ENCODE results near the gene EIF2S3.
"Not testable (repeated sequence)": the region's sequence is repeated elsewhere in the genome, so short reads cannot be mapped to it uniquely, and the experiment has no call there.

The EIF2S3 gene

GRCh38 chrX:24025741-24026403 lies 28.9 kb upstream of the EIF2S3 start:
- TF ChIP-seq, protein P1, sequence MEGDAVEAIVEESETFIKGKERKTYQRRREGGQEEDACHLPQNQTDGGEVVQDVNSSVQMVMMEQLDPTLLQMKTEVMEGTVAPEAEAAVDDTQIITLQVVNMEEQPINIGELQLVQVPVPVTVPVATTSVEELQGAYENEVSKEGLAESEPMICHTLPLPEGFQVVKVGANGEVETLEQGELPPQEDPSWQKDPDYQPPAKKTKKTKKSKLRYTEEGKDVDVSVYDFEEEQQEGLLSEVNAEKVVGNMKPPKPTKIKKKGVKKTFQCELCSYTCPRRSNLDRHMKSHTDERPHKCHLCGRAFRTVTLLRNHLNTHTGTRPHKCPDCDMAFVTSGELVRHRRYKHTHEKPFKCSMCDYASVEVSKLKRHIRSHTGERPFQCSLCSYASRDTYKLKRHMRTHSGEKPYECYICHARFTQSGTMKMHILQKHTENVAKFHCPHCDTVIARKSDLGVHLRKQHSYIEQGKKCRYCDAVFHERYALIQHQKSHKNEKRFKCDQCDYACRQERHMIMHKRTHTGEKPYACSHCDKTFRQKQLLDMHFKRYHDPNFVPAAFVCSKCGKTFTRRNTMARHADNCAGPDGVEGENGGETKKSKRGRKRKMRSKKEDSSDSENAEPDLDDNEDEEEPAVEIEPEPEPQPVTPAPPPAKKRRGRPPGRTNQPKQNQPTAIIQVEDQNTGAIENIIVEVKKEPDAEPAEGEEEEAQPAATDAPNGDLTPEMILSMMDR (IDR thresholded peaks at IDR 0.05; ENCODE audit: low read length, missing control alignments): no peak
- peak overlapping the region; percentile 65 for H3K4me3 ChIP-seq (replicated peaks; ENCODE audit: low read depth, low read length)
- DNase-seq (ENCODE audit: low read depth): peak; percentile 86

DNA sequence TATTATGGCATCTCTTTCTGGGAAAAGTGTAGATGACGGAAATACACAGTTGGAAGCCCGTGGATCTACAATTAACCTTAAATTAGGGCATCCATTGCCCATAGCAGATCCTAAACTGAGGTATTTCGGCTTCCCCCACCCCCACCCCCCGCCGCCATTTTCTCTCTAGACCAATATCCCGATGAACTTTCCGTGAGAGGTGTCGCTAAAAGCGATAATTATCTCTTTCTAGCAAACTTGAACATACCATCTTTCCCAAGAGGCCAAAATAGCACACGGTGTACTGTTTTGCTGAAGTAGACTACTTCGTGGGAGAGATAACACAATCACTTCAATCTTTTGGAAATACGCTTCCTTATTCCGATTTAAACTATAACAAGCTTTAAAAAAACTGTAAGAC lies 28.3 kb upstream of the EIF2S3 start:
- peak overlapping the region; percentile 65 for H3K4me3 ChIP-seq (replicated peaks; ENCODE audit: low read depth, low read length)
- peak; percentile 20 for DNase-seq (ENCODE audit: low read depth)
- TF ChIP-seq, protein P1 (IDR thresholded peaks at IDR 0.05; ENCODE audit: low read length, missing control alignments): no peak

GRCh38 chrX:24027086-24027485 lies 27.7 kb upstream of the EIF2S3 start, which contains the start of gene KLHL15:
TSS of gene KLHL15 (minus strand) at chrX:24027186. CDS start at chrX:24006693, 20,493 bp downstream.
- TF ChIP-seq, protein P1 (IDR thresholded peaks at IDR 0.05; ENCODE audit: low read length, missing control alignments): no peak
- peak within 1 kb of the TSS; percentile 65 for H3K4me3 ChIP-seq (replicated peaks; ENCODE audit: low read depth, low read length)
- DNase-seq (ENCODE audit: low read depth): no peak

GRCh38 chrX:24027985-24028384 lies 26.8 kb upstream of the EIF2S3 start:
- no peak overlapping the region for H3K4me3 ChIP-seq (replicated peaks; ENCODE audit: low read depth, low read length)
- DNase-seq (ENCODE audit: low read depth): no peak
- TF ChIP-seq, protein P1 (IDR thresholded peaks at IDR 0.05; ENCODE audit: low read length, missing control alignments): no peak

DNA sequence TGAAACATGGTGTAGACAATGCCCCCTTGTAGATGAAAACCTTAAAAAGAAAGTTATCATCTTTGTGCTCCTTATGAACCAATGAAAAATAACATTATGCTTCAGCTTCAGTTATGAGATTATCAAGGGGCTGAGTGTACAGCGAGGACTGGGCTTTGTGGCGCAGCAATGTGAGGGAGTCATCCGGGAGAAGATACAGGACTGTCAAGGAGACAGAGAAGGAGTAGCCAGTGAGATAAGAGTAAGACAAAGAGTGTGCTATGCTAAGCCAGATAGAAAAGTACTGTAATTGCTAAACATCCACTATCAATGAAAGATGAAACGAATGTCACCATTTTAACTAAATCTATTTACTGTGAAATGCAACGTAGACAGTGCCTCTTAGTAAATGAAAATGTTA lies 24.2 kb upstream of the EIF2S3 start:
- DNase-seq (ENCODE audit: low read depth): peak; percentile 26
- TF ChIP-seq, protein P1 (IDR thresholded peaks at IDR 0.05; ENCODE audit: low read length, missing control alignments): no peak
- H3K4me3 ChIP-seq (replicated peaks; ENCODE audit: low read depth, low read length): no peak overlapping the region

GRCh38 chrX:24034485-24034884 lies 20.3 kb upstream of the EIF2S3 start:
- DNase-seq (ENCODE audit: low read depth): no peak
- no peak overlapping the region for H3K4me3 ChIP-seq (replicated peaks; ENCODE audit: low read depth, low read length)
- TF ChIP-seq, protein P1 (IDR thresholded peaks at IDR 0.05; ENCODE audit: low read length, missing control alignments): no peak

GRCh38 chrX:24037729-24038128 lies 17.0 kb upstream of the EIF2S3 start:
- no peak for DNase-seq (ENCODE audit: low read depth)
- no peak overlapping the region for H3K4me3 ChIP-seq (replicated peaks; ENCODE audit: low read depth, low read length)
- TF ChIP-seq, protein P1 (IDR thresholded peaks at IDR 0.05; ENCODE audit: low read length, missing control alignments): no peak

GRCh38 chrX:24046060-24046459 lies 8.7 kb upstream of the EIF2S3 start:
- H3K4me3 ChIP-seq (replicated peaks; ENCODE audit: low read depth, low read length); DNase-seq (ENCODE audit: low read depth): not testable (repeated sequence)

GRCh38 chrX:24049643-24050042 lies 5.1 kb upstream of the EIF2S3 start:
- not testable (repeated sequence) for H3K4me3 ChIP-seq (replicated peaks; ENCODE audit: low read depth, low read length); DNase-seq (ENCODE audit: low read depth)

DNA sequence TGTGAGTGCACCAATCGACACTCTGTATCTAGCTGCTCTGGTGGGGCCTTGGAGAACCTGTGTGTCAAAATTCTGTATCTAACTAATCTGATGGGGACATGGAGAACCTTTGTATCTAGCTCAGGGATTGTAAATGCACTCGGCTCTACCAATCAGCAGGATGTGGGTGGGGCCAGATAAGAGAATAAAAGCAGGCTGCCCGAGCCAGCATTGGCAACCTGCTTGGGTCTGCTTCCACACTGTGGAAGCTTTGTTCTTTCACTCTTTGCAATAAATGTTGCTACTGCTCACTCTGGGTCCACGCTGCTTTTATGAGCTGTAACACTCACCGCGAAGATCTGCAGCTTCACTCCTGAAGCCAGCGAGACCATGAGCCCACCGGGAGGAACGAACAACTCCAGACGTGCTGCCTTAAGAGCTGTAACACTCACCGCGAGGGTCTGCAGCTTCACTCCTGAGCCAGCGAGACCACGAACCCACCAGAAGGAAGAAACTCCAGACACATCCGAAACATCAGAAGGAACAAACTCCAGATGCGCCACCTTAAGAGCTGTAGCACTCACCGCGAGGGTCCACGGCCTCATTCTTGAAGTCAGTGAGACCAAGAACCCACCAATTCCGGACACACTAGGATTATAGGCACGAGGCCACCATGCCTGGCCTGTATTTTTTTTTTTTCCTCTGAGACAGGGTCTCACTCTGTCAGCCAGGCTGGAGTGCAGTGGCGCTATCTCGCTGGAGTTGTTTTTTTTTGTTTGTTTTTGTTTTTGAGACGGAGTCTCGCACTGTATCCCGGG lies 4.0 kb upstream of the EIF2S3 start:
- not testable (repeated sequence) for H3K4me3 ChIP-seq (replicated peaks; ENCODE audit: low read depth, low read length); DNase-seq (ENCODE audit: low read depth)
